H1 (cell line): Measurements from ENCODE around the gene CDH15. TPM values are rescaled to one million over a fixed set of nuclear protein-coding genes. Genes with fewer than 3 reads are reported as not detected.
A peak's percentile ranks its signal among the peaks of the same experiment; 100 is the strongest.

Experiments
- CTCF ChIA-PET: fragments of 300-600 bp; sonication (Branson Sonifier 250); formaldehyde crosslinking; loops from one replicate; lab custom pipeline; 2021; ENCODE audit not compliant: partially characterized antibody; lab: Charles Lee
- POLR2A ChIA-PET: fragments of 300-600 bp; sonication (Branson Sonifier 250); formaldehyde crosslinking; loops from one replicate; lab custom pipeline; 2021; ENCODE audit warnings: inconsistent platforms; ENCODE audit not compliant: partially characterized antibody; lab: Charles Lee
- DNase-seq, 2 experiments: peaks; one replicate each; pipeline versions ENCODE4 v3.0.0 to v3.0.0-alpha.2; 2010 to 2022; ENCODE audit warnings: low spot score in 2 of 2, low read depth in 1 of 2, mixed read lengths in 1 of 2
- FAIRE-seq: peaks from 2 replicates; lab custom pipeline; 2011; peaks lifted over from hg19 to GRCh38; lab: Jason Lieb, UNC
- H2AFZ ChIP-seq: 2 replicates; pipeline ENCODE4 v1.8.1; 2012; ENCODE audit warnings: low read length, inconsistent platforms
- H2AK5ac ChIP-seq: 2 replicates; pipeline ENCODE4 v1.6.1; 2013; ENCODE audit warnings: low read depth, low read length
- H2BK120ac ChIP-seq: replicated peaks from 2 replicates; pipeline ENCODE3; 2013; ENCODE audit warnings: low read depth, low read length, inconsistent platforms
- H2BK12ac ChIP-seq: 2 replicates; pipeline ENCODE4 v1.6.1; 2013; ENCODE audit warnings: low read depth, low read length
- H2BK15ac ChIP-seq: 2 replicates; pipeline ENCODE4 v1.6.1; 2013; ENCODE audit warnings: low read length
- H2BK20ac ChIP-seq: 2 replicates; pipeline ENCODE4 v1.6.1; 2013; ENCODE audit warnings: low read length
- H2BK5ac ChIP-seq: 2 replicates; pipeline ENCODE4 v1.6.1; 2013; ENCODE audit warnings: low read depth, low read length
- H3K14ac ChIP-seq: 2 replicates; pipeline ENCODE4 v1.6.1; 2013; ENCODE audit warnings: inconsistent platforms; ENCODE audit not compliant: insufficient read length
- H3K18ac ChIP-seq: 2 replicates; pipeline ENCODE4 v1.6.1; 2013; ENCODE audit warnings: low read length; ENCODE audit errors: extremely low read depth
- H3K23ac ChIP-seq: 2 replicates; pipeline ENCODE4 v1.6.1; 2013; ENCODE audit warnings: inconsistent platforms; ENCODE audit not compliant: insufficient read length
- H3K23me2 ChIP-seq: 2 replicates; pipeline ENCODE4 v1.6.1; 2013; ENCODE audit warnings: low read depth, low read length
- H3K27ac ChIP-seq: 2 replicates; pipeline ENCODE4 v1.6.1; 2011; ENCODE audit warnings: low read depth, low read length, inconsistent platforms
- H3K27me3 ChIP-seq, 4 experiments: replicated peaks in 1 of 4; 1 replicate in 1 of 4; 2 replicates in 3 of 4; pipeline versions ENCODE4 v1.6.1 to v1.8.1; 2011 to 2013; ENCODE audit warnings: low read length in 3 of 4, mild to moderate bottlenecking in 3 of 4, inconsistent platforms in 2 of 4, mixed read lengths in 2 of 4, moderate library complexity in 1 of 4; ENCODE audit not compliant: control insufficient read depth in 3 of 4, insufficient read depth in 3 of 4; ENCODE audit errors: extremely low read depth in 1 of 4
- H3K36me3 ChIP-seq, 4 experiments: 2 replicates each; pipeline versions ENCODE4 v1.6.1 to v1.8.1; 2011 to 2013; ENCODE audit warnings: mild to moderate bottlenecking in 4 of 4, low read length in 3 of 4, moderate library complexity in 2 of 4, control low read depth in 1 of 4, inconsistent platforms in 1 of 4; ENCODE audit not compliant: insufficient read depth in 4 of 4, control insufficient read depth in 2 of 4
- H3K4ac ChIP-seq: replicated peaks from 2 replicates; pipeline ENCODE3; 2013; ENCODE audit warnings: low read length, low read depth, mixed read lengths, inconsistent platforms; ENCODE audit not compliant: insufficient read length
- H3K4me1 ChIP-seq, 4 experiments: replicated peaks in 1 of 4; 1 replicate in 1 of 4; 2 replicates in 3 of 4; pipeline versions ENCODE4 v1.6.1 to v1.8.1; 2011 to 2013; ENCODE audit warnings: low read length in 3 of 4, inconsistent platforms in 2 of 4, mixed read lengths in 1 of 4; ENCODE audit not compliant: insufficient read depth in 4 of 4, control insufficient read depth in 3 of 4
- H3K4me2 ChIP-seq, 2 experiments: 2 replicates each; pipeline versions ENCODE4 v1.6.1 to v1.8.1; 2011 to 2013; ENCODE audit warnings: low read depth in 2 of 2, low read length in 2 of 2, control low read depth in 1 of 2, inconsistent platforms in 1 of 2, mild to moderate bottlenecking in 1 of 2; ENCODE audit not compliant: insufficient read depth in 1 of 2
- H3K4me3 ChIP-seq, 4 experiments: fragments of 200-600, 300-600 bp in 1 of 4; sonication (generic), shearing (Covaris generic), sonication (Bioruptor Twin) in 1 of 4; 2 replicates each; pipeline versions ENCODE4 v1.5.1 to v1.8.1; 2011 to 2016; ENCODE audit warnings: low read length in 4 of 4, low read depth in 3 of 4, control low read depth in 2 of 4, inconsistent platforms in 2 of 4, mild to moderate bottlenecking in 2 of 4, mixed read lengths in 1 of 4, moderate library complexity in 1 of 4; ENCODE audit not compliant: insufficient read depth in 2 of 4; ENCODE audit errors: extremely low read depth in 1 of 4
- H3K56ac ChIP-seq: replicated peaks from 2 replicates; pipeline ENCODE3; 2013; ENCODE audit warnings: low read depth, mild to moderate bottlenecking, mixed read lengths, low read length, inconsistent platforms; ENCODE audit not compliant: insufficient read length
- H3K79me1 ChIP-seq: 2 replicates; pipeline ENCODE4 v1.6.1; 2013; ENCODE audit warnings: low read depth, low read length, control low read depth
- H3K79me2 ChIP-seq, 2 experiments: 2 replicates each; pipeline versions ENCODE4 v1.6.1 to v1.8.1; 2012 to 2013; ENCODE audit warnings: low read length in 2 of 2, mild to moderate bottlenecking in 2 of 2, inconsistent platforms in 1 of 2; ENCODE audit not compliant: insufficient read depth in 2 of 2, control insufficient read depth in 1 of 2
- H3K9ac ChIP-seq, 4 experiments: replicated peaks in 1 of 4; 1 replicate in 1 of 4; 2 replicates in 3 of 4; pipeline versions ENCODE4 v1.6.1 to v1.8.1; 2011 to 2013; ENCODE audit warnings: low read depth in 3 of 4, low read length in 3 of 4, control low read depth in 2 of 4, mild to moderate bottlenecking in 2 of 4, moderate library complexity in 2 of 4, inconsistent platforms in 1 of 4; ENCODE audit errors: extremely low read depth in 1 of 4
- H3K9me3 ChIP-seq, 2 experiments: 2 replicates each; pipeline versions ENCODE4 v1.6.1 to v1.8.1; 2012 to 2013; ENCODE audit warnings: mild to moderate bottlenecking in 2 of 2, moderate library complexity in 2 of 2, control low read depth in 1 of 2, inconsistent platforms in 1 of 2, low read depth in 1 of 2, low read length in 1 of 2, mixed read lengths in 1 of 2; ENCODE audit not compliant: insufficient read depth in 2 of 2
- H4K20me1 ChIP-seq, 2 experiments: replicated peaks in 1 of 2; 2 replicates each; pipeline versions ENCODE3 to v1.8.1; 2011 to 2013; ENCODE audit warnings: inconsistent platforms in 2 of 2, low read length in 2 of 2, mild to moderate bottlenecking in 1 of 2; ENCODE audit not compliant: insufficient read depth in 2 of 2, control insufficient read depth in 1 of 2
- H4K5ac ChIP-seq: 2 replicates; pipeline ENCODE4 v1.6.1; 2013; ENCODE audit warnings: low read length, low read depth, mixed read lengths, inconsistent platforms; ENCODE audit not compliant: insufficient read length
- H4K8ac ChIP-seq: 2 replicates; pipeline ENCODE4 v1.8.0; 2013; ENCODE audit warnings: mild to moderate bottlenecking, moderate library complexity, low read length, inconsistent platforms; ENCODE audit not compliant: insufficient read depth; ENCODE audit errors: extremely low read depth
- H4K91ac ChIP-seq: replicated peaks from 2 replicates; pipeline ENCODE3; 2013; ENCODE audit warnings: low read length, mixed read lengths, inconsistent platforms; ENCODE audit not compliant: insufficient read length
- BCL11A ChIP-seq, 2 experiments: IDR thresholded peaks; one replicate each; pipeline ENCODE4 v1.6.1; 2011; ENCODE audit warnings: low read depth in 2 of 2, low read length in 2 of 2, mild to moderate bottlenecking in 2 of 2
- TAF7 ChIP-seq: optimal IDR thresholded peaks from 2 replicates; pipeline ENCODE3; 2011; ENCODE audit warnings: low read depth, mild to moderate bottlenecking, inconsistent platforms, low read length, moderate library complexity, borderline replicate concordance
- WGBS, 2 experiments: shearing (Covaris generic) in 1 of 2; methylation state at CpG; one replicate each; pipeline versions ENCODE4 v1.1.6 to v1.1.7; 2013 to 2015; ENCODE audit warnings: low lambda C conversion rate in 2 of 2, mixed read lengths in 2 of 2, inconsistent platforms in 1 of 2, low coverage in 1 of 2, missing lambda C conversion rate in 1 of 2; ENCODE audit not compliant: insufficient replicate concordance in 2 of 2, insufficient coverage in 1 of 2, insufficient read length in 1 of 2; ENCODE audit errors: extremely low coverage in 1 of 2, missing lambda C conversion rate in 1 of 2; 5-methylcytosine and 5-hydroxymethylcytosine counted together
- polyA plus RNA-seq, 7 experiments: library from polyadenylated mRNA; depleted of rRNA in 3 of 7; stranded (reverse) in 5 of 7; unstranded in 2 of 7; fragments of >200 nt in 5 of 7; fragments of 200-250 nt in 2 of 7; gene quantifications; 1 replicate in 5 of 7; 2 replicates in 1 of 7; 4 replicates in 1 of 7; pipeline versions ENCODE4 v1.2.1 to v1.2.3, GENCODE V29; 2011 to 2013; ENCODE audit warnings: missing spikeins in 2 of 7, mixed read lengths in 2 of 7
- total RNA-seq: library from RNA; stranded (reverse); fragmentation: NEBNext Ultra II Directional; extraction: Animal tissue kit (Norgen Biotek cat#: 25700); gene quantifications from 2 replicates; pipeline ENCODE4 v1.2.1, GENCODE V29; 2021

The CDH15 gene
- total and polyA plus RNA-seq, 2 of the 8 experiments (the other 6 are each of a cell fraction or from before 2014, with no cell fraction given), result 0.50 to 0.82 TPM

DNA sequence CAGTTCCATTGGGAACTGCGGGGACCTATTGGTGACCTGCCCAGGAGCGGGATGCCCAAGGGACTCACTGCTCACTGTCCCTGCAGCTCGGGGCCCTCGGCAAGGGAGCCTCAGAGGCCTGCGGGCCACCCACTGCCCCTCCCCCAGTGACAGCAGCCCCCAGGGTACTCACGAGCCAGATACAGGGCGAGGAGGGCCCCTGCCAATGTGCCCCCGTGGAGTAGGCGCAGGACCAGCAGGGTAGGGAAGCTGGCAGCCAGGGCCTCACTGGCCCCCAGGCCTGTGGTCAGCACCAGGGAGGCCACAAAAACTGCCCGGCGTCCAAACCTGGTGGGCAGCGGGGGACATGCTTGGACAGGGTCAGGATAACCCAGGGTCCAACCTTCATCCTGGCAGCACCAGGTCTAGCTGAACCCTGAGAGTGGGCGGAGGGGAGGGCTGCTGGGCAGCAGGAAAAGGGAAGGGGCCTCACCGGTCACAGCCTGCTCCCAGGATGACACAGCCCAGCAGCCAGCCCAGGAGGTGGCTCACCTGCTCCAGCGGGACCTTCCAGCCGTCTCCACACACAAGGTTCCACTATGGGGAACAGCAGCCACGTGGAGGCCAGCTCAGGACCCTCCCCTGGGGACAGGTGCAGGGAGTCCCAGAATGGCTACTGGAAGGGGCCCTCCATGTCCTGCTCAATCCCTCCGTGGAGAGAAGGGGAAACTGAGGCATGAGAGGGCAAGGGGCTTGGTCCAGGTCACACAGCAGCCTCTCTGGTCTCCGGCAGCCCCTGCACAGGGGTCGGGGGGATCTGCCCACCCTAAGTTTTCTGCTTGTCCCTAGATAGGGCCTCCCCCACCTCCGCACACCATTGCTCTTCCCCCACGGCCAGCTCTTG is 27.9 kb downstream of the CDH15 start:
- Histone ChIP-seq H3K23ac (no peak overlapping the region), H3K79me2 (no peaks in the 10 kb centered on the region), H2BK20ac (no peak overlapping the region), H3K4me2 (peak overlapping the region; percentile 80 to 92; a peak in 3 of 4 replicates), H2AK5ac (peak overlapping the region; percentile 9; the same call in 1 of the 2 replicates), H3K9me3 (no peaks in the 10 kb centered on the region), H2BK120ac (no peak overlapping the region), H3K18ac (no peak overlapping the region), H2BK15ac (no peak overlapping the region), H4K8ac (no peak overlapping the region), H3K4me1 (peaks cover 0 to 12% (median 8%) of the 10 kb centered on the region in 4 experiments; a peak in 5 of 7 replicates), H4K20me1 (peaks cover 0 to 4% of the 10 kb centered on the region in 2 experiments), H3K23me2 (peaks cover 10% of the 10 kb centered on the region; the same call in 1 of the 2 replicates), H3K14ac (no peak overlapping the region), H3K27me3 (peaks cover 11 to 40% (median 30%) of the 10 kb centered on the region in 4 experiments), H4K5ac (no peak overlapping the region), H3K79me1 (no peaks in the 10 kb centered on the region), H4K91ac (no peak overlapping the region), H3K36me3 (no peaks in the 10 kb centered on the region), H2AFZ (no peak overlapping the region), H2BK5ac (no peak overlapping the region), H3K4ac (no peak overlapping the region), H3K9ac (no peak overlapping the region), H2BK12ac (0 out of 2 replicates have a peak overlapping the region, but pooled peaks have one; percentile 50), H3K56ac (no peak overlapping the region), H3K27ac (no peak overlapping the region), H3K4me3 (peak overlapping the region in 1 of 4 experiments; percentile 67; a peak in 2 of 8 replicates)
- WGBS, 2 experiments, result 85% methylated on average over 19 of the region's 22 CpGs; no CpG with 5 or more reads in 1 of the 2 experiments
- CTCF ChIA-PET, result interaction anchor here (1.0 to 1.9 kb wide), 5 partner anchors 11 to 382 kb away, joined by 3 to 6 read pairs (median 4); no protein-coding TSS in a partner anchor
- POLR2A ChIA-PET, result interaction anchor here (0.9 to 3.1 kb wide), 7 partner anchors 18 to 392 kb away, joined by 3 to 13 read pairs (median 3); partner anchors contain the start of gene ZNF778
- DNase-seq (no peak), FAIRE-seq (no peak)
- TF ChIP-seq BCL11A (IDR thresholded peaks at IDR 0.05; ENCODE audit: low read depth in 2 of 2, low read length in 2 of 2) (no peak), TAF7 (no peak)
